Measurements from ENCODE around the gene HCFC1.

- TF ChIP-seq, protein P1, sequence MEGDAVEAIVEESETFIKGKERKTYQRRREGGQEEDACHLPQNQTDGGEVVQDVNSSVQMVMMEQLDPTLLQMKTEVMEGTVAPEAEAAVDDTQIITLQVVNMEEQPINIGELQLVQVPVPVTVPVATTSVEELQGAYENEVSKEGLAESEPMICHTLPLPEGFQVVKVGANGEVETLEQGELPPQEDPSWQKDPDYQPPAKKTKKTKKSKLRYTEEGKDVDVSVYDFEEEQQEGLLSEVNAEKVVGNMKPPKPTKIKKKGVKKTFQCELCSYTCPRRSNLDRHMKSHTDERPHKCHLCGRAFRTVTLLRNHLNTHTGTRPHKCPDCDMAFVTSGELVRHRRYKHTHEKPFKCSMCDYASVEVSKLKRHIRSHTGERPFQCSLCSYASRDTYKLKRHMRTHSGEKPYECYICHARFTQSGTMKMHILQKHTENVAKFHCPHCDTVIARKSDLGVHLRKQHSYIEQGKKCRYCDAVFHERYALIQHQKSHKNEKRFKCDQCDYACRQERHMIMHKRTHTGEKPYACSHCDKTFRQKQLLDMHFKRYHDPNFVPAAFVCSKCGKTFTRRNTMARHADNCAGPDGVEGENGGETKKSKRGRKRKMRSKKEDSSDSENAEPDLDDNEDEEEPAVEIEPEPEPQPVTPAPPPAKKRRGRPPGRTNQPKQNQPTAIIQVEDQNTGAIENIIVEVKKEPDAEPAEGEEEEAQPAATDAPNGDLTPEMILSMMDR (IDR thresholded peaks at IDR 0.05) = no peak
- TF ChIP-seq POLR2A (IDR thresholded peaks at IDR 0.05) (no peak), POLR2AphosphoS5 (IDR thresholded peaks at IDR 0.05) (no peak)
Measured at GRCh38 chrX:153920546-153920945, 51.1 kb downstream of the HCFC1 start.
